Left ventricle myocardium inferior (tissue), 1 donor: ENCODE data around the gene SURF6. TPM values are rescaled to one million over a fixed set of nuclear protein-coding genes. Genes with fewer than 3 reads are reported as not detected.
"Not testable (repeated sequence)": the region's sequence is repeated elsewhere in the genome, so short reads cannot be mapped to it uniquely, and the experiment has no call there.

ENCODE experiments used
- DNase-seq: peaks from one replicate; pipeline ENCODE4 v3.0.0-alpha.2; 2020
- H3K27ac ChIP-seq: fragments of 200-600 bp; replicated peaks from 2 replicates; pipeline ENCODE4 v1.8.0; 2021
- H3K27me3 ChIP-seq: fragments of 200-600 bp; 2 replicates; pipeline ENCODE4 v1.8.0; 2021; ENCODE audit warnings: low read depth
- H3K36me3 ChIP-seq: fragments of 200-600 bp; 2 replicates; pipeline ENCODE4 v1.8.0; 2021
- H3K4me1 ChIP-seq: fragments of 200-600 bp; 2 replicates; pipeline ENCODE4 v1.8.0; 2021
- H3K4me3 ChIP-seq: fragments of 200-600 bp; 2 replicates; pipeline ENCODE4 v1.8.0; 2021; ENCODE audit warnings: mild to moderate bottlenecking, moderate library complexity
- H3K9me3 ChIP-seq: fragments of 200-600 bp; replicated peaks from 2 replicates; pipeline ENCODE4 v1.8.0; 2021
- intact Hi-C: fragments of 100-400 bp; cut with micrococcal nuclease; formaldehyde crosslinking; loops from one replicate; pipeline ENCODE4 v1.11.0; 2022
- total RNA-seq: library from RNA; stranded (reverse); fragmentation: NEBNext Ultra II Directional; extraction: Animal tissue kit (Norgen Biotek cat#: 25700); gene quantifications from one replicate; pipeline ENCODE4 v1.2.1, GENCODE V29; 2021
- TF ChIP-seq, protein P1 (sequence below): fragments of 200-600 bp; IDR thresholded peaks from 2 replicates; pipeline ENCODE4 v1.8.0; 2021; ENCODE audit warnings: antibody characterized with exemption, mild to moderate bottlenecking, borderline replicate concordance
- donor health status: DM: no; HTN: yes; CAD: no; lungs with severe emphysema.

The SURF6 gene
- total RNA-seq, 1 donor from 2014 or later, result 11.6 TPM

DNA sequence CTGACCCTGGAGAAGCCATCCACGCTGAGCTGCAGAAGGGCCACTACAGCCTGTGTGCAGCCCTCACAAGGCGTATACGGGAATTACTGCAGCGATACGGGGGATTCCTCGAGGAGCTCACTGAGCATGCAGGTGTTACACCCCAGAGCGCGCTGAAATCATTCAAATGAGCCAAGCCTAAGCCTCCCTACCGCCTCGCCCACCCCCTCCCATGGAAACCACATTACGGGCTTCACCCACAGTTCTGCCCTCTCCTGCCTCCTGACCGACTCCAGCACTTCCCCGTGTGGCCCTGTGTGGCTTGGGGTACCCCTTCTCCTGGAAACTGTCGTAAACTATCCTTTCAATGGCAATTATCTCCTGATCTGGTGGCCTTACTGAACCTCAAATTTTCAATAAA lies 13.3 kb downstream of the SURF6 start:
- TF ChIP-seq, protein P1, sequence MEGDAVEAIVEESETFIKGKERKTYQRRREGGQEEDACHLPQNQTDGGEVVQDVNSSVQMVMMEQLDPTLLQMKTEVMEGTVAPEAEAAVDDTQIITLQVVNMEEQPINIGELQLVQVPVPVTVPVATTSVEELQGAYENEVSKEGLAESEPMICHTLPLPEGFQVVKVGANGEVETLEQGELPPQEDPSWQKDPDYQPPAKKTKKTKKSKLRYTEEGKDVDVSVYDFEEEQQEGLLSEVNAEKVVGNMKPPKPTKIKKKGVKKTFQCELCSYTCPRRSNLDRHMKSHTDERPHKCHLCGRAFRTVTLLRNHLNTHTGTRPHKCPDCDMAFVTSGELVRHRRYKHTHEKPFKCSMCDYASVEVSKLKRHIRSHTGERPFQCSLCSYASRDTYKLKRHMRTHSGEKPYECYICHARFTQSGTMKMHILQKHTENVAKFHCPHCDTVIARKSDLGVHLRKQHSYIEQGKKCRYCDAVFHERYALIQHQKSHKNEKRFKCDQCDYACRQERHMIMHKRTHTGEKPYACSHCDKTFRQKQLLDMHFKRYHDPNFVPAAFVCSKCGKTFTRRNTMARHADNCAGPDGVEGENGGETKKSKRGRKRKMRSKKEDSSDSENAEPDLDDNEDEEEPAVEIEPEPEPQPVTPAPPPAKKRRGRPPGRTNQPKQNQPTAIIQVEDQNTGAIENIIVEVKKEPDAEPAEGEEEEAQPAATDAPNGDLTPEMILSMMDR, result no peak
- intact Hi-C loops, result loop anchor here (10.0 kb wide), 1 partner anchor 138 kb away; no protein-coding TSS in a partner anchor
- no peak for DNase-seq

GRCh38 chr9:133321411-133321935 lies 14.5 kb downstream of the SURF6 start:
- intact Hi-C loops, result loop anchor here (10.0 kb wide), 1 partner anchor 137 kb away; no protein-coding TSS in a partner anchor
- H3K4me1 ChIP-seq, result no peaks in the 10 kb centered on the region
- H3K9me3 ChIP-seq, result no peaks in the 10 kb centered on the region
- H3K27ac ChIP-seq, result no peak overlapping the region
- no peak overlapping the region for H3K4me3 ChIP-seq
- no peak for DNase-seq
- no peaks in the 10 kb centered on the region for H3K36me3 ChIP-seq
- H3K27me3 ChIP-seq, result peaks cover 14% of the 10 kb centered on the region
- TF ChIP-seq, protein P1, result no peak

More for the DNA sequence above, 13.3 kb downstream of the SURF6 start:
- Histone ChIP-seq H3K27ac (no peak overlapping the region), H3K36me3 (no peaks in the 10 kb centered on the region), H3K4me3 (no peak overlapping the region), H3K27me3 (peaks cover 12% of the 10 kb centered on the region), H3K4me1 (no peaks in the 10 kb centered on the region), H3K9me3 (no peaks in the 10 kb centered on the region)

- TF ChIP-seq, protein P1, result no peak
- Histone ChIP-seq H3K27me3 (peaks cover 14% of the 10 kb centered on the region), H3K36me3 (no peaks in the 10 kb centered on the region), H3K4me1 (no peaks in the 10 kb centered on the region), H3K27ac (no peak overlapping the region), H3K9me3 (no peaks in the 10 kb centered on the region), H3K4me3 (no peak overlapping the region)
- no peak for DNase-seq
- intact Hi-C loops, result loop anchor here (10.0 kb wide), 1 partner anchor 136 kb away; no protein-coding TSS in a partner anchor
Measured at GRCh38 chr9:133320421-133320881, 15.5 kb downstream of the SURF6 start.

- H3K4me3 ChIP-seq, H3K36me3 ChIP-seq, intact Hi-C loops, DNase-seq, H3K27ac ChIP-seq, H3K4me1 ChIP-seq, H3K9me3 ChIP-seq: not testable (repeated sequence)
- peaks cover 14% of the 10 kb centered on the region for H3K27me3 ChIP-seq
Measured at GRCh38 chr9:133317551-133317950, 18.4 kb downstream of the SURF6 start.

DNA sequence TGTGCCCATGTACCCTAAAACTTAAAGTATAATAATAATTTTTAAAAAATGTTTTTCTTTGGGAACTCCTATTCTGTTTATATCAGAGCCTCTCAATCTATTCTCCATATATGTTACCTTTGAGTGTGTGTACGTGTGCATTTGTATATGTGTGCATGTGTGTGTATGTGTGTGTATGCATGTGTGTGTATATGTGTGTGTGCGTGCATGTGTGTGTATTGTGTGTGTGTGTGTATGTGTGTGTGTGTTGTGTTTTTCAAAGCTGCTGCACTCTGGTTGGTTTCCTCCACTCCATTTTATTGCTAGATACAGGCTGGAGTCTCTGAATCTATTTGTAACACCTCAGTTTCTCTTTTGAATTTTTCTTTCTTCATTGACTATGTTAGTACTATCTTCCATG lies 20.0 kb downstream of the SURF6 start:
- Histone ChIP-seq H3K4me3 (no peak overlapping the region), H3K36me3 (no peaks in the 10 kb centered on the region), H3K4me1 (no peaks in the 10 kb centered on the region), H3K27me3 (peaks cover 14% of the 10 kb centered on the region), H3K27ac (no peak overlapping the region), H3K9me3 (no peaks in the 10 kb centered on the region)
- no peak for DNase-seq
- TF ChIP-seq, protein P1, result no peak
- intact Hi-C loops, result no loop called here

- Histone ChIP-seq H3K36me3 (no peaks in the 10 kb centered on the region), H3K4me1 (no peaks in the 10 kb centered on the region), H3K27ac (no peak overlapping the region), H3K9me3 (no peaks in the 10 kb centered on the region), H3K27me3 (peaks cover 29% of the 10 kb centered on the region), H3K4me3 (no peak overlapping the region)
- TF ChIP-seq, protein P1, result no peak
- no peak for DNase-seq
- intact Hi-C loops, result no loop called here
Measured at GRCh38 chr9:133309608-133310007, 26.4 kb downstream of the SURF6 start.
